CD4-positive, alpha-beta T cell treated with Interleukin-10 for 1 hour (primary cell): Measurements from ENCODE around the gene UNC79.

ENCODE experiments used
- DNase-seq: peaks from one replicate; pipeline ENCODE4 v3.0.0-alpha.2; 2020

The UNC79 gene

GRCh38 chr14:93674343-93674742 lies 243.6 kb downstream of the UNC79 start:
- DNase-seq, result no peak

DNA sequence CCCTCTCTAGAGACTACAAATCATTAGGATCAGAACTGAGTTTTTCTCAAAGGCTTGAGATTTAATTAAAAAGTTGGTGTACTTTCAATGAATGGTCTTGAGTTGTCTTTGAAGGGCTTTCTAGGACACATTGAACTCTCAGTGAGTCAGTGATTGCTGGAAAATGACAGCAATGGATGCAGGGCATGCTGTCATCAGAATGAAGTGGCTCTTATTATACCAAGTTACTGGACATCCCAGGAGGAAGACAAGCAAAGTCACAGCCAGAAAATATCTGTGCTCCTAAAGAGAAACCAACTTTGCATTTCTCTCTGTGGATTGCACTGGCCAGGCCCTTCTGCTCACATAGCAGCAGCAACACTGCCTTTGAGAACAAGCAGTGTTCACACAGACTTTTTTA lies 244.9 kb downstream of the UNC79 start:
- DNase-seq, result no peak

DNA sequence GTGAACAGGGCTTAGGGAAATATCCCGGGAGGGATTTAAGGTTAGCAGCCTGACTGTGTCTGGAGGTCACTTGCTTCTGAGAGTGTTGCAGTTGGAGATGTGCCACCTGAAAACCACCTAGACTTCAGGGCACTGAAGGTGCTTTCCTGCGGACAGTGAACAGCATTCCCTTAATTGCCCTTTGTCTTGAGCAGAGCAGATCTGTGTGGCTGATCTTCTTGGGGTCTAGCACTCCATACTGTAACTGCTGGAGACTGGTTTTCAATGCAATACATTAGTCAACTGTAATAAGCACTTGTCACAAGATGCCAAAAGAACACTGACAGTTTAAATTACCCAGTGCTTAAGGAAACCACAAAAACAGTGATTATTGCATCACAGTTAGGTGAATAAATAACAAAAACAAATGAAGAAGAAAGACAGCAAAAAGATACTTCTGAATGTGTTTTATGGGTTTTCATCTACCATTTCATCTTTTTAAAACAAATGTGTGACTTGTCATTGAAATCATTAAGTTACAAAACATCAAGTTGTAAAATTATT lies 245.7 kb downstream of the UNC79 start:
- DNase-seq, result no peak

GRCh38 chr14:93682459-93682858 lies 251.7 kb downstream of the UNC79 start:
- DNase-seq, result no peak

DNA sequence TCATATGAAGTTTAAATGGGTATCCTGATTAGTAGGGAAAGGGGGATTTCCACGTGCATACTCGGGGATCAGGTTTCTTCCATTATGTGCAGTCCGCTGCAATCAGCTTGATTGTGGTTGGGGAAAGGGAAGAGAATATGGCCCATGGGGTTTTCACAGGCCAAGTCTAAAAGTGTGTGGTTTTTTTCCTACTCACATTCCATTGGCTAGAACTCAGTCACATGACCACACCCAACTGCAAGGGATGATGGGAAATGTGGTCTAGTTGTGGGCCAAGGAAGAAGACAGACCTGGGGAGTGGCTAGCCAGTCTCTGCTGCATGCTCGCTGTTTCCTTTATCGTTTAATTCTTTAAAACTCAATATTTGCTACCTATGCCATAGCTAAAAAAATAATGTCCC lies 252.5 kb downstream of the UNC79 start:
- DNase-seq, result no peak

DNA sequence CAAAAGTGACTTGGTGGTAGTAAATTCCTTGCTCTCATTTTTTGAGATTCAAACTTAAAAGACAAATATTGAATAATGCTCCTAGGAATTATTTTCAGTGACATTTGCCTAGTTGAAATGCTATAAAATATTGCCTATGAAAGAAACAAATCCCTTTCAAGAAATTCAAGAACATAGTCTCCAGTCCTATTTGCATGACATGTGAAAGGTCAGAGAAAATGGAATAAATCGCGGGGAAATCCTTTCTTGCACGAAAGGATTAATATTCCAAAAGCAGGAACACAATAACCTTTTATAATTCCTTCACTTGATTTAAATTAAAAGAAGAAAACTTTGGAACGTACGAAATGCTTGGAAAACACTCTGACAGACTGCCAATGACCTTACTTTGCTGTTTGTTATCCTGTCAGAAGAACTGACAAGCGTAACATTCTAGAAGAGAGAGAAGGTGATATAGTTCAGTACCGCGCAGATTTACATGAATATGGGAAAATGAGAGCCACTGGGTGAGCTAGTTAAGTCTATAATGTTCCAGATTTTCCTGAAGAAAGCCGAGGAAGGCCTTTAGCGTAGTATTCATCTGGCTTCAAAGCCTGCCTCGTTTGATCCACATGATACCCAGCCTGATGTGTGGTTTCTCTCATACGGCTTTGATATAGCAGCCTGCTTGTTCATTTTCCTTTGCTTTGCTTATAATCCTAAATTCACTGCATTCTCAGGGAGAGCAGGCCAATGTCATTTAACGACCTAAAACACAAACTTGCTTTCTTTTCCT lies 254.6 kb downstream of the UNC79 start:
- no peak for DNase-seq

- DNase-seq, result no peak
Observed at GRCh38 chr14:93686268-93686667, 255.5 kb downstream of the UNC79 start.

DNA sequence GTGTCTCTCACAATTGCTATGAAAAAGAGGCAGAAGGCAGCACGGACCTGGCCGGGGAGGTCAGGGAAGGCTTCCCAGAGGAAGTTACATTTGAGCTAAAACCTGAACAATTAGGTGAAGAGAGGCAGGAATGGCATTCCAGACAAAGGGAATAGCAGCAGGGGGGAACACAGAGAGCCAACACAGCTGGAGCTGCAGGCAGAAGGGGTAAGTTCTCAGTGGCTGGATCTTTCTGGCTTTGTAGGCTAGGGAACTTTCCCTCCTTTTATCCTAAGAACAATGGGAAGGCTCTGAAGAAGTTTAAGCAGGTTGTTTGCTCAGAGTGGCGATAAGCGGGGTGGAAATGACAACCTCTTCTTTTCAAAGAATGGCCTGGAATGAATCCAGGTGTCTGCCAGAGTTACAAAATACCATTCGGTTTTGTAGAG lies 257.5 kb downstream of the UNC79 start:
- no peak for DNase-seq

- no peak for DNase-seq
Observed at GRCh38 chr14:93688820-93689219, 258.1 kb downstream of the UNC79 start.

DNA sequence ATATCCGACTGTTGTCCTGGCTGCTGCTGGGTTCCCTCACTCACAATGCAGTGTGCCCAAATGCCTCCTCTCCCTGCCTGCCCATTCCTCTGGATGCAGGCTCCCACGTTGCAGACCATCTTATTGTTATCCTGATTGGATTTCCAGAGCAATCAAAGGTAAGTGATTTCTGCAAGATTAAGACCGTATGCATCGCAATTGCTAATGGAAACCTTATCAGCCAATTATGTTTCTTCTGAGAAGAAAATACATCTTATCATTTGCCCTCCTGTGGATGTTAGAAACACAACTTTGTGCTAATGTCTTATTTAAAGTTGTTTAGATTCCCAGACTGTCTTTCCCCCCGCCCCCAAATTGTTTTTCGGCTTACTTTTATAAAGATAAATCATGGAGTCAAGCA lies 259.4 kb downstream of the UNC79 start:
- no peak for DNase-seq

DNA sequence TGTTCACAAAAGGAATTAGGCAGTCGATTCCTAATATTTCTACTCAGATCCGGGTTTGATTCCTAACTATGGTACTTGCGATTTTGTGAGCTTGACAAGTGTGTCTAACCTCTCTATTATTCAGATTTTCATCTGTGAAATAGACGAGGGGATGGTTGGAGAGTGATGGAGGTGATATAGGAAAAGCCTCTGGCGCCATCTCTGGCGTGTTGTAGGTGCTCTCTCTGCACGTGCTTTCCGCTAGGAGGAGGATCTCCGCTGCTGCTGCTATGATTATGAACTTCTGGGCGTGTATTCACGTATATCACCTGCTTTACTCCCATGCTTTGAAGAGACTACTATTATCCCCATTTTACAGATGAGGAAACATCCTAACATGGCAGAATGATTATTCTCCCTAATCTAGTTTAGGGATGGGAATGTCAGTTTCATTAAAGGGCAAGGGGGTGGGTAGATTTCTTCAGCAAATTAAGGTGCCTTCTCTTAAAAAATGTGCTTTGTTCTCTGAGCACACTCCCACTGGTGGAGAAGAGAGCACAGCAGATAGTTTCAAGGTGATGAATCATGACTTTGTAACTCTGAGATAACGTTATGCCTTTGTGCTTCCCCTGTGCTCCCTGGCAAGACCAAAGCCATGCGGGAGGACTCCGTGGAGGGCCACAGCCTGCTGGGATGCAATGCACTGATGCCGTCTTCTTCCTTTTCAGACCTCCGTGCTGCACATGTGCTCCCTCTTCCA lies 260.5 kb downstream of the UNC79 start:
- DNase-seq, result no peak

GRCh38 chr14:93693914-93694313 lies 263.2 kb downstream of the UNC79 start:
- no peak for DNase-seq

DNA sequence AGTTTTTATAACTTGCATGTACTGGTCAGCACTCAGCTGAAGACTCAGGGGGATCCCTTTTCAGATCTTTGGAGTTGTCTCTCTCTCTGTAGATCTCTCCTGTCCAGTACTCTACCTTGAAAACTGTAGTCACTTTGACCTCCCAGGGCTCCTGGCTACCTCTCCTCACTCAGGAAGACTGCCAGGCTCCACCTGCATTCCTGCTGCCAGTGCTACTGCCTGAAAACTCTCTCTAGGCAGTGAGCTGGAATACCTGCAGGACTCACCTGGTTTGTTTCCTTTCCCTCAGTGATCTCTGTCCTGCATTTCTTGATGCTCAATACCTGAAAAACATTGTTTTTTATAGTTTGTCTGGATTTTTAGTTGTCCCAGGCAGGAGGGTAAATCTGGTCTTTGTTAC lies 270.2 kb downstream of the UNC79 start:
- no peak for DNase-seq

- no peak for DNase-seq
Observed at GRCh38 chr14:93701562-93701961, 270.8 kb downstream of the UNC79 start.

GRCh38 chr14:93702946-93703345 lies 272.2 kb downstream of the UNC79 start:
- no peak for DNase-seq

DNA sequence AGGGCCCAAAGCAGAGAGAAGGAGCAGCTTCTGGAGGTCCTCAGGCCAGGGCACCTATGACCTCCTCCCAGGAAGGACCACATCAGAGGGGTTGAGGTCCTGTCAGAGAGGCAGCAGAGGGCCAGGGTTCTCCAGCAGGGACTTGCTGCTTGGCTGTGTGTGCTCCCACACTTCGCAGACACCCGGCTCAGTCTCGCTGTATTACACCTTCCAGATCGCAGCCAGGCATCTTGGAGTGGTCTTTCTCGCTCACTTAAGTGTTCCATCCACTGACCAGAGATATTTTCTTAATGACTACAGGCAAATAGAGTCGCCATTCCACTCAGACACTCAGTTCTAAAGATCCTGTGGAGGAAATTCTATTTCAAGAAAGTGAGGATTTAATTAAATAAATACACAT lies 273.2 kb downstream of the UNC79 start:
- DNase-seq, result no peak

GRCh38 chr14:93705513-93706156 lies 274.9 kb downstream of the UNC79 start:
- no peak for DNase-seq

DNA sequence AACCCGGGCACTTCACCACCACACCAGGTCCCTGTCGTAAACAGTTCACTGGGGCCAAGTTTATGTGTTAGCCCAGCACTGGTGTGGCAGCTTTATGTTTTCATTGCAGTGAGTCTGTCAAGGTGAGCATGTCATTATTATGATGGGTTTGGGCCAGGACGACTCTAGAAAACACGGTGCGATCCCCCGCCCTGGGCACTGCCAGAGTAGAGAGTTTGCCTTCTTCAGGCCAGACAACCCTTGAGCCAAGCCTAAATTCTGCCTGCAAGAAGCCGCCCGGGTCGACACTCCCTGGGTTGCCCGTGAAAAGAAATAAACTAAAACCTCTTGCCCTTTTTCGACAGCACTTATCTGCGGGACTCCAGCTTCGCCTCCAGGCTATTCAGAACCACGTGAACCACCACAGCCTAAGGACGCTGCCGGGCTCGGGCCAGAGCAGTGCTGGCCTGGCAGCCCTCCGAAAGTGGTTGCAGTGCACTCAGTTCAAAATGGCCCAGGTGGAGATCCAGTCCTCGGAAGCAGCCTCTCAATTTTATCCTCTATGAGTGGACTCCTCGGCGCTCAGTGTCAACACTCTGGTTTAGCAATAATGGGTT lies 275.7 kb downstream of the UNC79 start:
- no peak for DNase-seq

DNA sequence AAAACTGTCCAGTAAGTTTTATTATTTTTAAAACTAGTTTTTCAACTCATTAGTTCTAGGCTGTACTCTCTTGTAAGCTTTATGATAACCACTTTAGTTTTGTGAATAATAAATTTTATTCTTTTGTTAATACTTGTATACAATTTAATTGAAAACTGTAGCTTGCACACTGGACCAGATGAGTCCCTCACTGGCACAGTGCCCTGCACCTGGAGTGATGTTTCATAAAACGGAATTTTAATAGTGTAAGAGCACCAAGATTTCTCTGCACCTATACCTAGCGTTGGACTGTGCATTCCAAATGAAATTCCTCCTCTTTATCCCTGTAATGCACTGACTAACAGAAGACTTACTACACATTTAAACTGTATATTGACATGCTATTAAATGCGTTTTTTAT lies 276.7 kb downstream of the UNC79 start:
- DNase-seq, result no peak

- no peak for DNase-seq
Observed at GRCh38 chr14:93708311-93708734, 277.6 kb downstream of the UNC79 start.

DNA sequence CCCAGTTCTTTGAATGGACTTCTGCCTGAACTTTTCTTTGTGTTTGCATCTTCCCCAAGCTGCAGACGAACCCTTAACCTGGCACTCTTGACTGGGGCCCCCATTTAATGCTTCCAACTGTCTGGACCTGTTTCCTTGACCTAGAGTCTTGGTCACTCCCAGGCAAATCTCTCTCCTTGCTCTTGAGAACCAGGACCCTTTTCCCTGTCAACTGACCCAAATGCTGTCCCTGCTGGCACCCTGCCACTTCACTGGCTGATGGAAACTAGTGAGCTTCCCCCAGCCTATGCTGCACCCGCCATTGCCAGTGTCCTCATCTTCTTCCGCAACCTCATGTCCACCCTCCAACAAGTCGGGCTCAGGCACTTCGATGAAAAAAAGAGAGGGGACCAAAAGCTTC lies 278.1 kb downstream of the UNC79 start:
- no peak for DNase-seq

GRCh38 chr14:93709249-93709648 lies 278.5 kb downstream of the UNC79 start:
- DNase-seq, result no peak
